ENCODE results near the gene MIGA1. TPM values are rescaled to one million over a fixed set of nuclear protein-coding genes. Genes with fewer than 3 reads are reported as not detected.
A peak's percentile ranks its signal among the peaks of the same experiment; 100 is the strongest.

The MIGA1 gene
- total RNA-seq, 1 experiment from 2014 or later: 13.2 TPM

DNA sequence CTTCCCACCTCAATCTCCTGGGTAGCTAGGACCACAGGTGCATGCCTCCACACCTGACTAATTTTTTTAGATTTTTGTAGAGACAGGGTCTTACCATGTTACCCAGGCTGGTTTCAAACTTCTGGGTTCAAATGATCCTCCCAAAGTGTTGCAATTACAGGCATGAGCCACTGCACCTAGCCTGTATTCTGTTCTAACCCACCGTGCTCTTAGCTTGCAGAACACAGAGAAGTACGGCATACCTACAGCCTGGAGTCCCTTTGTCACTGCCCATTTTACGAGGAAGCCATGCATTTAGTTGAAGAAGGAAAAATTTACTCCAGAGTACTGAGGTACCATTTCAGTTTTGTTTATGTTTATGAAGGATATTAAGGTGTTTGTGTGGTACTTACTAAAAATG lies 79.3 kb downstream of the MIGA1 start:
- no peak for DNase-seq (ENCODE audit: unreplicated experiment)
- CTCF ChIA-PET: interaction anchor here (0.6 to 1.4 kb wide), 3 partner anchors 33 to 241 kb away, joined by 3 read pairs; no protein-coding TSS in a partner anchor
- no peaks in the 10 kb centered on the region for H3K27me3 Mint-ChIP-seq (ENCODE audit: insufficient read depth, unreplicated experiment)
- TF ChIP-seq, protein P1, sequence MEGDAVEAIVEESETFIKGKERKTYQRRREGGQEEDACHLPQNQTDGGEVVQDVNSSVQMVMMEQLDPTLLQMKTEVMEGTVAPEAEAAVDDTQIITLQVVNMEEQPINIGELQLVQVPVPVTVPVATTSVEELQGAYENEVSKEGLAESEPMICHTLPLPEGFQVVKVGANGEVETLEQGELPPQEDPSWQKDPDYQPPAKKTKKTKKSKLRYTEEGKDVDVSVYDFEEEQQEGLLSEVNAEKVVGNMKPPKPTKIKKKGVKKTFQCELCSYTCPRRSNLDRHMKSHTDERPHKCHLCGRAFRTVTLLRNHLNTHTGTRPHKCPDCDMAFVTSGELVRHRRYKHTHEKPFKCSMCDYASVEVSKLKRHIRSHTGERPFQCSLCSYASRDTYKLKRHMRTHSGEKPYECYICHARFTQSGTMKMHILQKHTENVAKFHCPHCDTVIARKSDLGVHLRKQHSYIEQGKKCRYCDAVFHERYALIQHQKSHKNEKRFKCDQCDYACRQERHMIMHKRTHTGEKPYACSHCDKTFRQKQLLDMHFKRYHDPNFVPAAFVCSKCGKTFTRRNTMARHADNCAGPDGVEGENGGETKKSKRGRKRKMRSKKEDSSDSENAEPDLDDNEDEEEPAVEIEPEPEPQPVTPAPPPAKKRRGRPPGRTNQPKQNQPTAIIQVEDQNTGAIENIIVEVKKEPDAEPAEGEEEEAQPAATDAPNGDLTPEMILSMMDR (IDR thresholded peaks at IDR 0.05; ENCODE audit: unreplicated experiment): no peak
- no peak overlapping the region for H3K4me3 Mint-ChIP-seq (ENCODE audit: unreplicated experiment)
- H3K36me3 Mint-ChIP-seq (ENCODE audit: insufficient read depth, unreplicated experiment): peaks cover 34% of the 10 kb centered on the region
- peaks cover 16% of the 10 kb centered on the region for H3K9me3 Mint-ChIP-seq (ENCODE audit: unreplicated experiment)
- intact Hi-C loops (cut with micrococcal nuclease): no loop called here
- peaks cover 15% of the 10 kb centered on the region for H3K4me1 Mint-ChIP-seq (ENCODE audit: insufficient read depth, unreplicated experiment)
- POLR2A ChIA-PET: interaction anchor here (0.6 to 0.9 kb wide), 4 partner anchors 23 to 175 kb away, joined by 4 to 7 read pairs (median 4); no protein-coding TSS in a partner anchor
- no TSS peak for BruUV-seq (replicated peaks)
- peak overlapping the region; percentile 35 for H3K27ac Mint-ChIP-seq (ENCODE audit: low read depth, unreplicated experiment)

GRCh38 chr1:77859248-77859647 lies 79.8 kb downstream of the MIGA1 start:
- peaks cover 16% of the 10 kb centered on the region for H3K9me3 Mint-ChIP-seq (ENCODE audit: unreplicated experiment)

GRCh38 chr1:77866296-77866695 lies 86.8 kb downstream of the MIGA1 start:
- TF ChIP-seq, protein P1 (IDR thresholded peaks at IDR 0.05; ENCODE audit: unreplicated experiment): no peak
- BruUV-seq (replicated peaks): no TSS peak
- Mint-ChIP-seq H3K9me3 (ENCODE audit: unreplicated experiment) (no peaks in the 10 kb centered on the region), H3K4me1 (ENCODE audit: insufficient read depth, unreplicated experiment) (peaks cover 4% of the 10 kb centered on the region), H3K4me3 (ENCODE audit: unreplicated experiment) (no peak overlapping the region), H3K27me3 (ENCODE audit: insufficient read depth, unreplicated experiment) (no peaks in the 10 kb centered on the region), H3K27ac (ENCODE audit: low read depth, unreplicated experiment) (no peak overlapping the region), H3K36me3 (ENCODE audit: insufficient read depth, unreplicated experiment) (peaks cover 52% of the 10 kb centered on the region)
- ChIA-PET POLR2A (interaction anchor here (0.9 to 2.4 kb wide), 4 partner anchors 9 to 42 kb away, joined by 3 to 8 read pairs (median 4); partner anchors contain the start of gene NEXN), CTCF (interaction anchor here (1.0 to 1.6 kb wide), 3 partner anchors 9 to 248 kb away, joined by 3 to 6 read pairs (median 3); no protein-coding TSS in a partner anchor)
- DNase-seq (ENCODE audit: unreplicated experiment): peak; percentile 54
- intact Hi-C loops (cut with micrococcal nuclease): no loop called here

More at GRCh38 chr1:77859248-77859647, 79.8 kb downstream of the MIGA1 start:
- Mint-ChIP-seq H3K36me3 (ENCODE audit: insufficient read depth, unreplicated experiment) (peaks cover 40% of the 10 kb centered on the region), H3K27ac (ENCODE audit: low read depth, unreplicated experiment) (peak overlapping the region; percentile 35), H3K27me3 (ENCODE audit: insufficient read depth, unreplicated experiment) (no peaks in the 10 kb centered on the region), H3K4me1 (ENCODE audit: insufficient read depth, unreplicated experiment) (peaks cover 15% of the 10 kb centered on the region), H3K4me3 (ENCODE audit: unreplicated experiment) (no peak overlapping the region)
- intact Hi-C loops (cut with micrococcal nuclease): no loop called here
- ChIA-PET CTCF (no interaction called here), POLR2A (interaction anchor here (0.8 to 2.2 kb wide), 2 partner anchors 8 to 1723 kb away, joined by 3 to 6 read pairs; no protein-coding TSS in a partner anchor)
- no peak for DNase-seq (ENCODE audit: unreplicated experiment)
- TF ChIP-seq, protein P1 (IDR thresholded peaks at IDR 0.05; ENCODE audit: unreplicated experiment): no peak
- BruUV-seq (replicated peaks): no TSS peak

GRCh38 chr1:77872645-77873044 lies 93.2 kb downstream of the MIGA1 start:
- no TSS peak for BruUV-seq (replicated peaks)
- Mint-ChIP-seq H3K27ac (ENCODE audit: low read depth, unreplicated experiment) (no peak overlapping the region), H3K9me3 (ENCODE audit: unreplicated experiment) (no peaks in the 10 kb centered on the region), H3K27me3 (ENCODE audit: insufficient read depth, unreplicated experiment) (no peaks in the 10 kb centered on the region), H3K36me3 (ENCODE audit: insufficient read depth, unreplicated experiment) (peaks cover 5% of the 10 kb centered on the region), H3K4me1 (ENCODE audit: insufficient read depth, unreplicated experiment) (peaks cover 5% of the 10 kb centered on the region), H3K4me3 (ENCODE audit: unreplicated experiment) (no peak overlapping the region)
- POLR2A ChIA-PET: interaction anchor here (0.6 kb wide), 1 partner anchor 48 kb away, joined by 3 read pairs; no protein-coding TSS in a partner anchor
- no peak for DNase-seq (ENCODE audit: unreplicated experiment)
- TF ChIP-seq, protein P1 (IDR thresholded peaks at IDR 0.05; ENCODE audit: unreplicated experiment): no peak
- CTCF ChIA-PET: interaction anchor here (1.0 kb wide), 1 partner anchor 33 kb away, joined by 4 read pairs; no protein-coding TSS in a partner anchor
- intact Hi-C loops (cut with micrococcal nuclease): no loop called here

Data from MCF 10A (cell line).